Retina (tissue), 1 donor: ENCODE results near the gene RAD9A.

Source experiments
- DNase-seq: peaks from one replicate; pipeline ENCODE4 v3.0.0-alpha.2; 2016

Gene RAD9A

DNA sequence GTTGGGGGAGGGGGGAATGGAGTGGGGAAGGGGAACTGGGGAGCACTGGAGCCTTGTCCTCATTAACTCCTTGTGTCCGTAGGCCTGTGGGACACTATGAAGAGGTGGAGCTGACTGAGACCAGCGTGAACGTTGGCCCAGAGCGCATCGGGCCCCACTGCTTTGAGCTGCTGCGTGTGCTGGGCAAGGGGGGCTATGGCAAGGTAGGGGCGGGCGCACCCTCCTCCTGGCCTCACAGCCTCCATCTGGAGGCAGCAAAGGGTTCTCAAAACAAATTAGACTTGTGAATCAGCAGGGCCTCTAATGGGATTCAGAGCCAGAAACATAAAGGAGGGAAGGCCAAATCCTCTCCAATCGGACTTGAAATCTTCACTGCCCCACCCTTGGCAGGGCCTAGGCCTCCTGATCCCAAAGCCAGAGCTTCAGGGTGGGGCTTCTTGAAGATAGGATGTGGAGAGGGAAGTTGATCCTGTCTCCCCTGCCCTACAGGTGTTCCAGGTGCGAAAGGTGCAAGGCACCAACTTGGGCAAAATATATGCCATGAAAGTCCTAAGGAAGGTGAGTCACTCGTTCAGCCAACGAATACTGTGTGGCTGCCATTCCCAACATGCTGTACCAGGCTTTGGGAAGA lies 37.4 kb downstream of the RAD9A start:
- DNase-seq = no peak

DNA sequence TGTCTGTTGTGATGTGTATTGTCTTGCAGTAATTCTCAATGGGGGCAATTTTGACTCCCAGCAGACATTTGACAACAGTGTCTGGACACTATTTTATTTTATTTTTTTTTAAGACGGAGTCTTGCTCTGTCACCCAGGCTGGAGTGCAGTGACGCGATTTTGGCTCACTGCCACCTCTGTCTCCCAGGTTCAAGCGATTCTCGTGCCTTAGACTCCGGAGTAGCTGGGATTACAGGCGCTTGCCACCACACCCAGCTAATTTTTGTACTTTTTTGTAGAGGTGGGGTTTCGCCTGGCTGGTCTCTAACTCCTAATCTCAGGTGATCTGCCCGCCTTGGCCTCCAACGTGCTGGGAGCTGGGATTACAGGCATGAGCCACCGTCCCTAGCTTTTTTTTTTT lies 37.9 kb downstream of the RAD9A start:
- DNase-seq = no peak

DNA sequence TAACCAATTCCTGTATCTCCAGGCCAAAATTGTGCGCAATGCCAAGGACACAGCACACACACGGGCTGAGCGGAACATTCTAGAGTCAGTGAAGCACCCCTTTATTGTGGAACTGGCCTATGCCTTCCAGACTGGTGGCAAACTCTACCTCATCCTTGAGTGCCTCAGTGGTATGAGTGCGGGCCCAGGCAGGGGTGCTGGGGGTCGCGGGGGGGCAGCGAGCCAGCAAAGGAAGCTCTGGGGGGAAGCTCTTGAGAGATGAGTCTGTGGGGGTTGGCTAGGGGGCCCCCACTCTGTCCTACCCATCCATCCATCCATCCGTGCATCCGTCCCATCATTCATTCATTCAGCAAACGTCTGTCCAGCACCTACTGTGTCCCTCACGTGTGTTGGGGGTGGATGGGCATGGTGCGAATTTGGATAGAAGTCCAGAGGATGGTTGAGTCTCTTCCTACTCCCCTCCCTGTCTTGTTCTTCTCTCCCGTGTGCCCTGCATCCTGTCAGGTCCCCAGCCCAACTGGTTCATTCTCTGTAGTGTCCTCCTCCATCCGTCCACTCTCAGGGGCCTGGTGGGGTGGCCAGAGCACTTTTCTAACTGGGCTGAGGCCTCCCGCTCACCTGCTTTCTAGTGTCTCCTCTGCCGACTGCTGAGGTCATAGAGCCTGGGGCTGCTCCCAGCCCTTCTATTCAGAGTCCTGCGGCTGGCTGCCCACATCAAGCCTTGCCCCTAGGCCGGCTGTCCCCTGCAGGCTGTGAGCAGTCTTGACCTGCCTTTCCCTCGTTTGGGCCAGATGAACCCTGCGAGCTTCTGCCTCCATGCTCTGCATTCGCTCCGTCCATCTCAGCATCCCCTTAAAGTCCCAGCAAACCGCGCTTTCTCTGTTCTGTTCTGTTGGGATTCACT lies 39.8 kb downstream of the RAD9A start:
- DNase-seq = no peak

DNA sequence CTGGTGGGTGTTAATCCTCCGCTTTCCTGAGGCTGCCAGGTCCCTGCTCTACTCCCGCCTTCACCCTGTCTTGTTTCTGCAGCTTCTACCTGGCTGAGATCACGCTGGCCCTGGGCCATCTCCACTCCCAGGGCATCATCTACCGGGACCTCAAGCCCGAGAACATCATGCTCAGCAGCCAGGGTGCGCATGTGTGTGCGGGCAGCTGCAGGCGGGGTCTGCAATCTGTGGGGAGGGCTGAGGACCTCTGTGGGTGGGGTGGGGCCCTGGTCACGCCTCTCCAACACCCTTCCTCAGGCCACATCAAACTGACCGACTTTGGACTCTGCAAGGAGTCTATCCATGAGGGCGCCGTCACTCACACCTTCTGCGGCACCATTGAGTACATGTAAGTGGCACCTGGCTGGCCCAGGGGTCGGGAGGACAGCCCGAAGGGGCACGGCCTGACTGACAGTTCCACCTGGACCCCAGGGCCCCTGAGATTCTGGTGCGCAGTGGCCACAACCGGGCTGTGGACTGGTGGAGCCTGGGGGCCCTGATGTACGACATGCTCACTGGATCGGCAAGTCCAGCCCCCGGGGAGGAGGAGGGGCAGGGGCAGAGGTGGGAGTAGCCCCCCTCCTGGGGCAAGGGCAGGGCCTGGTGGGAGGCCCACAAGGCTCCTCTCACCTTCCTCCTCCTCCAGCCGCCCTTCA lies 41.0 kb downstream of the RAD9A start:
- DNase-seq = no peak

DNA sequence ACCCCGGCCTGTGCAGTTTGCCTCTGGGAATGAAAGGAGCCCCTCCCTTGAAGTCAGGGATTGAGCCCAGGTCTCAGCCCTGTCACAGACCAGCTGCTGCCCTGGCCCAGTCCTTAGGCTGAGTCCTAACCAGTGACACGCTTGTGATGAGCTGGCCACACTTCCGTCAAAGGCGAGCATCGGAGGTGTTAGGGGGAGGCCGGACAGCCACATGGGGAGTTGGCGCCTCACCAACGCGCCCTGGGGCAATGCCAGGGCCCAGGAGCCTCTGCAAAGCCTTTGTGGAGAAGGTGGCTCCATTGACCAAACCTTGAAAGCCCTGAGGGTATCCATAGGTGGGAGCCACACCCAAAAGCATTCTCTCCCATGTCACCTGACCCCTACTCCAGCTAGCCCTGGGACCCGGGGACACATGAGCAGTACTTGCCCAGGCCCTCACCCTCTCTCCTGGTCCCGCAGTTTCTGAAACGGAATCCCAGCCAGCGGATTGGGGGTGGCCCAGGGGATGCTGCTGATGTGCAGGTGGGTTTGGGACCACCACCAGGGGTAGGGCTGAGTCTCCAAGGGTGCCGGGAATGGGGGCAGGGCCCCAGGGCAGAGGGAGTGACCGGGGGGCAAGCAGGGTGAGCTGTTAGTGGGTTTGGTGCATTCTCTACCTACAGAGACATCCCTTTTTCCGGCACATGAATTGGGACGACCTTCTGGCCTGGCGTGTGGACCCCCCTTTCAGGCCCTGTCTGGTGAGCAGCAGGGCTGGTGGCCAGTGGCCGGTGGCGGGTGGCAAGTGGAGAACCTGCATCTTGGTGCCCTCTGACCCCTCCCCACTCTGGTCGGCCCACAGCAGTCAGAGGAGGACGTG lies 42.0 kb downstream of the RAD9A start:
- DNase-seq = no peak

DNA sequence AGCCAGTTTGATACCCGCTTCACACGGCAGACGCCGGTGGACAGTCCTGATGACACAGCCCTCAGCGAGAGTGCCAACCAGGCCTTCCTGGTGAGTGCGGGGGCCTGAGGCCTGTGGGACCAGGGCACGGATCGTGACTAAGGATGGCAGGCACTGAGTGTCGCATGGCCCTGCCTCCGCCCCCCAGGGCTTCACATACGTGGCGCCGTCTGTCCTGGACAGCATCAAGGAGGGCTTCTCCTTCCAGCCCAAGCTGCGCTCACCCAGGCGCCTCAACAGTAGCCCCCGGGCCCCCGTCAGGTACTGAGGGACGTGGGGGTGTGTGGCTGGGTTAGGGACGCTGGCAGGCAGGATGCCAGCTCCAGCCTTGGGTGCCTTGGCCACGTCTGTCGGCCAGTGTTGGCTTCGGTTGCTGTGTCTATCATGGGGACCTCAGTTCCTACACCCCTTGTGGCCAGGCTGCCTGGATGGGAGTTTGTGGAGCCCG lies 42.7 kb downstream of the RAD9A start:
- DNase-seq = no peak

DNA sequence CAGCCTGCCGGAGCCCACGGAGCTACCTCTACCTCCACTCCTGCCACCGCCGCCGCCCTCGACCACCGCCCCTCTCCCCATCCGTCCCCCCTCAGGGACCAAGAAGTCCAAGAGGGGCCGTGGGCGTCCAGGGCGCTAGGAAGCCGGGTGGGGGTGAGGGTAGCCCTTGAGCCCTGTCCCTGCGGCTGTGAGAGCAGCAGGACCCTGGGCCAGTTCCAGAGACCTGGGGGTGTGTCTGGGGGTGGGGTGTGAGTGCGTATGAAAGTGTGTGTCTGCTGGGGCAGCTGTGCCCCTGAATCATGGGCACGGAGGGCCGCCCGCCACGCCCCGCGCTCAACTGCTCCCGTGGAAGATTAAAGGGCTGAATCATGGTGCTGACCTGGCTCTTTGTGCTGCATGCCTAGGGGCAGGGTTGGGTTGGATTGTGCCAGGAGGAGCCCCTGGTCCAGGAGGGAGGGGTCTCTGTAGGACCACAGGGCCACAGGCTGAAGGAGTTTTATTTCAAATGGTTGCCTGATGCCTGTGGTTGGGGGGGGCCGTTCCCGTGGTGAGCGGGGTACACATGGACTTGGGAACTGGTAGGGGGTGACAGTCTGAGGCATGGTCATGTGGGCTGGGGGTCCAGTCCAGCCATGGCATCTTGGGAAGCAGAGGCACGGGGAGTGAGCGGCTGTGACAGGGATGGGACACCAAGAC lies 43.4 kb downstream of the RAD9A start:
- DNase-seq = no peak

DNA sequence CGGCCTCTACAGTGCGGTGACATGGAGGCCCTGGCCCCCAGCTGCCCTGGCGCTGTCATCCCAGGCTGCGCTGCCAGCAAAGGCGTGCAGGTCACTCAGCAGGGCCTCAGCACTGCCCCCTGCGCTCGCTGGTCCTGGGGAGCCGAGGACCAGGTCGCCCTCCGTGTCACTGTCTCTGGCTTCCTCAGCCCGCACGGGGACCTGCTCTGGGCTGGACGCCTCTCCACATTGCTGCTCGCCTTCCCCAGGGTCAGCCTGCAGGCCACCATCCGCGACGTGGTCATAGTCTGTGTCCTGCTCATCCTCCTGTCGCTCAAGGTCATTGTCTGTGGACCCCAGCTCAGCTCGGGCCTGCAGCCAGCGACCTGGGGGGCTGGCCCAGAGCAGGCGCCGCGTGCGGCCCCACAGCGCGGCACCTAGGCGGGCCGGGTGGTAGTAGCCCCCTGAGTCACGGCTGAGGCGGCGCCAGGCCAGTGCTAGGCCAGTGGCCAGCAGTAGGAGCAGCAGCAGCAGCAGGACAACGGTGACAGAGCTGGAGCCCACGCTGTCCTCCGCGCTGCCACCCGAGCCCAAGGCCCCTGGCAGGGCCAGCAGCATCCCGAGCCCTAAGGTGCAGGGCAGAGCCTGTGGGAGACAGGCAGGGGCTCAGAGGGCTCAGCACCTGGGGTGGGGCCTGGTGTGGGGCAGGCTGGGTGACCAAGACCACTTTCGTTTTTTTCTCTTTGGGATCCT lies 44.1 kb downstream of the RAD9A start:
- DNase-seq = no peak

DNA sequence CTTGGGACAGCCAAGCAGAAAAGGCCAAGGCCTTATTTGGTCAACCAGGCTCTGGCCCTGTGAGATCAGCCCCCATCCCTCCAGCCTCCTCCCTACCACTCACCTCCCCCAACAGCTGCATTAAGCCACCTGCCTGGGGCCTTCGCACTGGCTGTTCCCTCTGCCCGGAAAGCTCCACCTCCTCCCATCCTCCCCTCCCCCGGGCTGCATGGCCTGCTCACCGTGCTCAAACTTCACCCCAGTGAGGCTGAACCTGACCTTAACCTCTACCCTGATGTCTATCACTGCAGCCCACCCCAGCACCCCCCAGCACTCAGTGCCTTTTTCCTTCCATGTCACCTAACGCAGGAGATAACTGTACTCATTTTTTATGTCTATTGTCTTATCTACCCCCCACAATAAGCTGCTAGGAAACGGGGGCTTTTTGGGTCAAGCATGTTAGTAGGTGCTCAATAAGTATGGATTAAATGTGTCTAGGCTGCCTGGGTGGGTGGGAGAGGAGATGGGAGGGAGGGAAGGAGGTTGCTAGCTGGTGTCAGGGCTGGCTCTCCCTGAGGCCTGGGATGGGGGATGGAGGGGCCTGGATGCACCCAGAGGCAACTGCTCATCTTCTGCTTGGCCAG lies 44.8 kb downstream of the RAD9A start:
- DNase-seq = no peak

DNA sequence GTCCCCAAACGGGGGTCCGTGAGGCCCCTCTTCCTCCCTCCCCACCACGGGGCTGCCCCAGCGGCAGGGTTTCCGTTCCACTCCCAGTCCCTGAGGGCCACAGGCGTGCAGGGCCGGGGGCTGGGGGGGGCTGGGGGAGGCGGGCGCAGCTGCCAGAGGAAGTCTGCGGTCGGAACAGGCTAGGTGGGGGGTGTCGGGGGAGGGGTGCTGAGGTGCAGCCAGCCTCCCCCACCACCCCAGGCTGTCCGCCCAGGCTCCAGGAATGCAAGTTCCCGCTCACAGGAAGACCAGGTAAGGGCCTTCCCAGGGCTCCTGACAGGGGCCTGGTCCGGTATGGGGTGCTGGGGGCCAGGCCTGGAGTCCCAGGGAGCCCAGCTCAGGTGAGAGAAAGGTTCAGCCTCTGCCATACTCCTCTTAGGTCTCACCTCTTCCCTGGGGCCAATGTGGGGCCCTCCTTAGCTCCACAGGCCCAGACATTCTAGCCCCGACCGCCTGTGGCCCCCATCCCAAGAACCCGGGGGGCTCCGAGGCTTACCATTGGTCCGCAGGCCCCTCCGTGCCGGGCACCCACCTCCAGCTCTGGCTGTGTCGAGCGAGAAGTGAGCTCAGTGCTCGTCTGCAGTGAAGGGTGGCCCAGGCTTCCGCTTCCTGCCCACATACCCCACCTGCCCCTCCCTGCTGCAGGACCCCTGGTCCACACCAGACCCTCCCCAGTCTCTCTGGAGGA lies 45.5 kb downstream of the RAD9A start, which contains the start of gene PTPRCAP:
TSS of gene PTPRCAP (minus strand) at position 601 of the 727 bp plus-strand sequence. CDS start at position 538, 63 bp downstream.
- DNase-seq = no peak

DNA sequence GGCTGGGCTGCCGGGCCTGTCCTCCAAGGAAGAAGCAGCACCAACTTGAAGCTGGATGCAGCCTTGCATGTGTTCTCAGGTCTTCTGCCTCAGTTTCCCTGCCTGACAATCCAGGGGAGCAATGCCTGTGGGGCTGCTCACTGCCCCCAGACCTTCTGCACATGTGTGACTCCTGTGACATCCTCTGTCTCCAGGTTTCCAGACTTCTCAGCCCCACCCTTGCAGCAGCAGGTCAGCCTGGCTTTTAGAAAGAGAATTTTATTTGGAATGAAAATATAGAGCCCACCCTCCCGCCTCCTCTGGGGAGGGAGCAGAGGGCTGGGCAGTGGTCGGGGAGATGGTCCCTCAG lies 46.0 kb downstream of the RAD9A start:
- no peak for DNase-seq

DNA sequence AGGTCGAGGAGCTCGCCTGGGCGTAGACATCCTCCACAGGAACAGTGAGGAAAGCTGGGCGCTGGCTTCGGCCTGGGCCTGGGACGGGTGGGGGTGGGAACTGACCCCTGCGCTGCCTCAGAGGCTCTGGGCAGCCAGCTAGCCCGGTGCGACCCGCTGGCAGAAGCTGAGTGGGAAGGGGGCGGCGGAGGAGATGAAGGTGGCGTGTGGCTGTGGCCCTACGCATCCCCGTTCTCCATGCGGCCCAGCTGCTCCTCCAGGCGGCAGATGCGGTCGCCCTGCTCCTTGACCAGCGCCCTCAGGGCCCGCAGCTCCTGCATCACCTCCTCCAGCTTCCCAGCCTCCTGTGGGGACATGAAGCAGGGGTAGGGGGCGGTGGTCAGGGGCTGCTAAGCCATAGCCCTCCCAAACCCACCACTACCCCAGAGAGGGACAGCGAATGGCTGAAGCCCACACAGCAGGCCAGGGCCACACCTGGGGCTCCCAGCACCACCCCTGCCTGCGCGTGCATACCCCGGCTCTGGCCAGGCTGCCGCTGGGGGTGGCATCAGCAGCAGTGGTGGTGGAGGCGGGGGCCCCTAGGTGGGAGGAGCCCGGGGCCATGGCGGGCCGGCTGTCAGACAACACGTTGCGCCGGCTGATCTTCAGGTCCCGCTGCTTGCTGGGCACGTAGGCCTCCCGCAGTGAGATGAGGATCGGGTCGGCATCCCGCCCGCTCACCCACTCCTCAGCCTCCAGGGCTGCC lies 46.5 kb downstream of the RAD9A start:
- no peak for DNase-seq

DNA sequence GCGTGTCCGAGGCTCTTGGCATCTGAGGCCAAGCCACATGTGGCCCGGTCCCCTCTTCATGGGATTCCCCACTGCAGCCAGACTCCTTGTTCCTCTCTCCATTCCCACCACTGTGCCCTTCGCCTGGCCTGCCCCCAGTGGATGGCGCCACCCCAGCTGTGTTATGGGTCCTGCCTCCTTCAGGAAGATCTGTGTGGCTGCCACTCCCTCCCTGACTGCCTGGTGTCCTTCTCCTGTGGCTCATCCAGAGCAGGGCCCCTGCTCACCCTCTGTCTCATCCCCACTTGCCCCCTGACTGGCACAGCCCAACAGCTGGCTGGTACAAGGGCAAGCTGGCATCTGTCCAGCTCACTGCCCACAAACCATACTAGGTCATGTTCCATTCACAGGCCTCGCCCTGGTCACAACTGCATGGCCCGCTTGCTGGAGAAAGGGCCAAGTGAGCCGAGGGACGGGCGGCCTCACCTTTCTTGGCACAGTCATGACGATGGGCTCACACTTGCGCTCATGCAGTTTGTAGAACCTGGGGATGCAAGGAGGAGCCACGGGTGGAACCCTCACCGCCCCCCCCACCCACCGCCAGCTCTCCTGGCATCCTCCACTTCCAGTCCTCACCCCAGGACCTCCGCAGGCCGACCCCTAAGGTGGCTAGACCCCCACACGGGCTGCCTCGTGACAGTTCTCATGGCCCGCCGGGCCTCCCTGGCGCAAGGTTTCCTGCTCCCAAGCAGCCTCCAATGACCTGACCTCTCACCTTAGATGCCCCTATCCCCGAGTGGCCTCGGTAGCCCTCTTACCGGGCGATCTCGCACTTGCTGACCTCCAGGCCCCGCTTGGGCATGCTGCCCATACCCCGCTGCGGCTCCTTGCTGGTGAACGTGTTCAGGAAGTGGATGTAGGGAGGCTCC lies 47.8 kb downstream of the RAD9A start:
- no peak for DNase-seq

DNA sequence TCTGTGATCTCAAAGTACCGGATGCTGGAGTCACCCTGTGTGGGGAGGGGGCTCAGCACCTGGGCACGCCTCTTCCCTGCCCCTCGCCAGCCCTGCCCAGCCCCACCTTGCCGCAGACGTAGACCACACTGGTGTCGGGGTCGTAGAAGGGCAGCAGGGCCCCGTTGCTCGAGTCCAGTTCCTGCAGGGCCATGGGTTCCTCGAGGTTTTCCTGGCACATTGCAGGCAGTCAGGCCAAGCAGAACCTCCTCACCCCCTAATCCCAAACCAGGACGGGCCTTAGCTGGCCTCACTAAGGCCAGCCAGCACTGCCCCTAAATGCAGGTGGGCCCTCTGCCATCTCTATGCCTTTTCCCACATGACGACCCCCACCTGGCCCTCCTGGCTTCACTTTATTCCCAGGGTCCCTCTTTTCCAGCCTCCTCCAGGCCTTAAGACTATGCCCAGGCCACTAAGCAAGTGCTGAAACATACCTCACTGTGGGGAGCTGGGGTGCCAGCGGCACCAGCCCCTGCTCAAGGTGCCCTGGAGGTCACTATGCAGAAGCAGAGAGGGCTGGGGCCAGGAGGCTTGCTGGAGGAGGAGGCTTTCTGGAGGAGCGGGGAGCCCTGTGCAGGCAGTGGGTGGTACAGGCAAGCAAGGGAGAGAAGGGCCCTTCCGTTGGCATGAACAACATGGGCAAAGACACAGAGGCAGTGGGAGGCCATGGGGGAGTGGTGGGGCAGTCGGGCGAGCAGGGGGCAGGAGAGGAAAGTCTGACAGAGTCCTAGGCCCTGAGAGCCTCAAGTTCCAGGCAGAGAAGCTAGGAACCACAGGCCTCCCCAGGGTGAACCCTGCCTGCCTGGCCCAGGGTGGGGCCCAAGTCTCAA lies 48.7 kb downstream of the RAD9A start:
- DNase-seq = no peak

DNA sequence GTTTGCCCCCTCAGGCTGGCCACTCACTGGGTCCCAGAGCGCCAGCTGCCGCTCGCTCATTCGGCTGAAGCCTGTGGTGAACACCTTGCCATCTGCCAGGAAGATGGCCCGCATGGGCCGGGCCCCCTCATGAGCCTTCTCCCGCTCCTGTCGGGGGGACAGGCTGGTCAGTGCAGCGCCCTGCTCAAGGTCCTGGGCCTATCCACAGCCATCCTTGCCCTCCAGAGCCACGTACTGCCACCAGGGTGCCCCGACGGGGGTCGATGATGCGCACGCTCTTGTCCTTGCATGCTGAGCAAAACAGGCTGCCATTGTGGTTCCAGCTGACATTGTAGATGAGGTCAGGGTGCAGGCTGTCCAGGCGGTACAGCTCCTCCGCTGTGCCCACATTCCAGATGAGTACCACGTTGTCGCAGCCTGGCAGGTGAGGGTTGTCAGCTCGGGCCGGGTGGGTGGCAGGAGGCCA lies 49.3 kb downstream of the RAD9A start:
- DNase-seq = no peak

DNA sequence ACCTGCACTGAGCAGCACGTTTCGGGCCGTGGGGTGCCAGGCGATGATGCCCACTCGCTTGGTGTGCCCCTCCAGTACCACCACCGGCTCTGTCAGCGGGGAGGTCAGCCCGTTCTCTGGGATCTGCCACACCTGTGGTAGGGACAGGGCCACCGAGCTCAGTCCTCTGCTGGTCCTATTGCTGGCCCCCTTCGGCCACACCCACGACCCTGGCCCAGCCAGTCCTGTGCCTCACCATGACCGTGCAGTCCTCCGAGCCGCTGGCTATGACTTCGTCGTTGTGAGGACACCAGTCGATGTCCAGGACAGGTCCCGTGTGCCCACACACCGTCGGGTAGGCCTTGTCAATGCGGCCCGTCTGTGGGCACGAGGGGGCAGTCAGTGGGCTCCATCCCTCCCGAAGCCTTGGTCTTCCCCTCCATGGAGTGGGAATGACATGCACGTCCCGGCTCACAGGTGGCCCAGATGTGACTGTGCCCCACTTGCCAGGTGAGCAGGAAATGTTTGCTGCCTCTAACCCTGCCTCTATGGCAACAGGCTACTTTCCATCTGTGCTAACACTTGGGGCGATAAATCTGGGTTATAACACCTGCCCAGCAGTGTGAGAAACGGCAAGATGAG lies 50.1 kb downstream of the RAD9A start:
- DNase-seq = no peak
